Measurements from ENCODE around the gene TAF4B. TPM values are rescaled to one million over a fixed set of nuclear protein-coding genes. Genes with fewer than 3 reads are reported as not detected.

TAF4B gene
- total RNA-seq, 1 experiment from 2014 or later, result 8.3 TPM

- H4K20me1 ChIP-seq (ENCODE audit: low read length), result no peaks in the 10 kb centered on the region
- no peaks in the 10 kb centered on the region for H3K36me3 ChIP-seq (ENCODE audit: low read depth, low read length)
- intact Hi-C loops (cut with micrococcal nuclease), result no loop called here
These were observed 42.7 kb upstream of the TAF4B start for GRCh38 chr18:26183395-26184112.

GRCh38 chr18:26185267-26185666 lies 41.0 kb upstream of the TAF4B start:
- intact Hi-C loops (cut with micrococcal nuclease), result no loop called here
- TF ChIP-seq EZH2phosphoT487 (IDR thresholded peaks at IDR 0.05; ENCODE audit: borderline replicate concordance, low read length) (no peak), CTCF (conservative IDR thresholded peaks at IDR 0.05; ENCODE audit: low read depth, low read length) (peak; percentile 52)
- H3K79me2 ChIP-seq (ENCODE audit: low read length), result no peaks in the 10 kb centered on the region
- H3K4me1 ChIP-seq (ENCODE audit: insufficient read depth, low read length), result no peaks in the 10 kb centered on the region
- H3F3A ChIP-seq (ENCODE audit: low read length, unreplicated experiment), result no peaks in the 10 kb centered on the region
- ATAC-seq (peak; percentile 59), DNase-seq (peak; percentile 48)
- H3K4me3 ChIP-seq (ENCODE audit: low read length), result no peak overlapping the region
- no peak overlapping the region for H3K4me2 ChIP-seq (ENCODE audit: low read length)
- ChIA-PET CTCF (no interaction called here), POLR2A (ENCODE audit: unreplicated experiment) (no interaction called here)
- H2AFZ ChIP-seq (ENCODE audit: low read length), result no peak overlapping the region
- BruUV-seq (replicated peaks), result no TSS peak
- H3K27ac ChIP-seq (ENCODE audit: low read length), result no peak overlapping the region
- no peaks in the 10 kb centered on the region for H4K20me1 ChIP-seq (ENCODE audit: low read length)
- no peaks in the 10 kb centered on the region for H3K9me2 ChIP-seq (replicated peaks; ENCODE audit: low read length)
- no peaks in the 10 kb centered on the region for H3K9me3 ChIP-seq (ENCODE audit: low read length)
- H3K9ac ChIP-seq (ENCODE audit: low read length), result no peak overlapping the region
- H3K36me3 ChIP-seq (ENCODE audit: low read depth, low read length), result no peaks in the 10 kb centered on the region
- no peaks in the 10 kb centered on the region for H3K27me3 ChIP-seq (ENCODE audit: low read length)

More at GRCh38 chr18:26183395-26184112, 42.7 kb upstream of the TAF4B start:
- ChIA-PET CTCF (no interaction called here), POLR2A (ENCODE audit: unreplicated experiment) (no interaction called here)
- DNase-seq, result no peak
- no peaks in the 10 kb centered on the region for H3K4me1 ChIP-seq (ENCODE audit: insufficient read depth, low read length)
- ATAC-seq, result no peak
- TF ChIP-seq EZH2phosphoT487 (IDR thresholded peaks at IDR 0.05; ENCODE audit: borderline replicate concordance, low read length), result no peak
- BruUV-seq (replicated peaks), result no TSS peak
- no peak overlapping the region for H3K4me3 ChIP-seq (ENCODE audit: low read length)
- H2AFZ ChIP-seq (ENCODE audit: low read length), result no peak overlapping the region
- no peak overlapping the region for H3K9ac ChIP-seq (ENCODE audit: low read length)
- H3K9me3 ChIP-seq (ENCODE audit: low read length), result no peaks in the 10 kb centered on the region
- H3K27me3 ChIP-seq (ENCODE audit: low read length), result peaks cover 4% of the 10 kb centered on the region; the same call in 1 of the 2 replicates
- no peak overlapping the region for H3K4me2 ChIP-seq (ENCODE audit: low read length)
- no peaks in the 10 kb centered on the region for H3F3A ChIP-seq (ENCODE audit: low read length, unreplicated experiment)
- no peaks in the 10 kb centered on the region for H3K9me2 ChIP-seq (replicated peaks; ENCODE audit: low read length)
- H3K79me2 ChIP-seq (ENCODE audit: low read length), result no peaks in the 10 kb centered on the region
- H3K27ac ChIP-seq (ENCODE audit: low read length), result no peak overlapping the region

- ChIA-PET POLR2A (ENCODE audit: unreplicated experiment) (no interaction called here), CTCF (no interaction called here)
- Histone ChIP-seq H3K4me2 (ENCODE audit: low read length) (no peak overlapping the region), H3K27me3 (ENCODE audit: low read length) (no peaks in the 10 kb centered on the region), H2AFZ (ENCODE audit: low read length) (no peak overlapping the region), H3K9me2 (replicated peaks; ENCODE audit: low read length) (no peaks in the 10 kb centered on the region), H3K4me3 (ENCODE audit: low read length) (no peak overlapping the region), H3F3A (ENCODE audit: low read length, unreplicated experiment) (no peaks in the 10 kb centered on the region), H3K27ac (ENCODE audit: low read length) (no peak overlapping the region), H4K20me1 (ENCODE audit: low read length) (no peaks in the 10 kb centered on the region), H3K9me3 (ENCODE audit: low read length) (no peaks in the 10 kb centered on the region), H3K36me3 (ENCODE audit: low read depth, low read length) (no peaks in the 10 kb centered on the region), H3K79me2 (ENCODE audit: low read length) (no peaks in the 10 kb centered on the region), H3K9ac (ENCODE audit: low read length) (no peak overlapping the region), H3K4me1 (ENCODE audit: insufficient read depth, low read length) (no peaks in the 10 kb centered on the region)
- no TSS peak for BruUV-seq (replicated peaks)
- intact Hi-C loops (cut with micrococcal nuclease), result no loop called here
- DNase-seq, result no peak
- no peak for ATAC-seq
- TF ChIP-seq EZH2 (IDR thresholded peaks at IDR 0.05; ENCODE audit: low read length, unreplicated experiment) (no peak), CTCF (conservative IDR thresholded peaks at IDR 0.05; ENCODE audit: low read depth, low read length) (no peak), EZH2phosphoT487 (IDR thresholded peaks at IDR 0.05; ENCODE audit: borderline replicate concordance, low read length) (no peak)
These were observed 35.7 kb upstream of the TAF4B start for GRCh38 chr18:26190506-26190905.

Data from PC-3 (cell line).